GM03348 (cell line): ENCODE data around the gene CACNG1.

Experiments
- DNase-seq: peaks from one replicate; pipeline ENCODE4 v3.0.0; 2012; ENCODE audit warnings: low spot score

CACNG1 gene, protein sequence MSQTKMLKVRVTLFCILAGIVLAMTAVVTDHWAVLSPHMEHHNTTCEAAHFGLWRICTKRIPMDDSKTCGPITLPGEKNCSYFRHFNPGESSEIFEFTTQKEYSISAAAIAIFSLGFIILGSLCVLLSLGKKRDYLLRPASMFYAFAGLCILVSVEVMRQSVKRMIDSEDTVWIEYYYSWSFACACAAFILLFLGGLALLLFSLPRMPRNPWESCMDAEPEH

DNA sequence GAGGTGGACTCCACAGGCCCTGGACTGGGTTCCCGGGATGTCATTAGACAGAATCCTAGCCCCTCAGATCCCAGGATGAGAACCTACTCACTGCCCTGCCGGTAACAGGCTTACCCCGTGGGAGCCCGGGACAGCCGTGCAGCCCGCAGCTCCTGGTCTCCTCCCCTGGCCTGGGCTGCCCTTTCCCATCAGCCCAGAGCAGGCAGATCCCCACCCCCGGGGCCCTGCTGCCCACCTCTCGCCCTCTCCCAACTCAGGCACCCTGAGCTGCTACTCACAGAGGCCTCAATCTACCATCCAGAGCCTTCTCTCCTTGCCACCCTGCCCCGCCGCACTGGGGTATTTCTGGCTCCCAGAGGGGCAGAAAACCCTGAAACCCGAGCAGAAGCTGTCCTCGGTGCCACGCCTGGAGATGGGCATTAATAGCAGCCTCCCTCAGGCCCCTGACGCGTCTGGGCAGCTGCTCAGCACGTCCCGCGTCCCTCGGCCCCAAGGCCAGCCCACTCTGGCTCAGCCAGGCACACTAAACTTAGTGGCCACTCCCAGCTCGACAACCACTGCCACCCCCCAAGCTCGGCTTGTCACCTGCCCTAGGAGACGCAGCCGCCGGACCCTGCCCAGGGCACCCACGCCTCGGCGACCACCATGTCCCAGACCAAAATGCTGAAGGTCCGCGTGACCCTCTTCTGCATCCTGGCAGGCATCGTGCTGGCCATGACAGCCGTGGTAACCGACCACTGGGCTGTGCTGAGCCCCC is at the start of gene CACNG1:
Gene CACNG1, plus strand, starts transcription at position 539 of the 757 bp plus-strand sequence. Its CDS starts 107 bp downstream, at position 646.
- no peak for DNase-seq

DNA sequence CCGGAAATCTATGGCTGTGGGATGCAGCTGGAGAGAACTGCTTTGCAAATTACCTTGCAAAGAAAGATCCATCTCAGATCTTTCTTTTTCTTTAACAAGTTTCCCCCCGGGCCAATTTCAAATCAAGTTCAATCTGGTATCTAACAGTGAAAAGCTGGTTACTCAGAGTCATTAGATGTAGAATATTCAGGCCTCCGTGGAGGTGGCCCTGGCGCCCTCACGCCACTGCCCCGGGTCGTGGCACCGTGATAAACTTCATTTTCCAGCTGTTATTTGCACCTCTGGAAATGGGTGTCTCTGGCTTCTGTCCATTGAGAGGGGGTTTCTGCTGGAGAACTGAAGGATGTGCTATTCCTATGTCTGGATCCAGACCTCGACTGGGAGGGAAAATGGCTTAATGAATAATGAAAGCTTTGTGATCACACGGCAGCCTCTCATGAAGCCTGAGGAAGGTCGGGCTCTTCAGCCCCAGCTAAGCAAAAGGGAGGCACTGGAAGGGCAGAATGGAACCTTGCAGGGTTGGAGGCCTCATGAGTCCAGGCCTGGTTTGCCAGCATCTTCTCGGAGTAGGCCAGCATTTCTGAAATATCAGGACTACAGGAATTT is 49.3 kb upstream of the CACNG1 start:
- DNase-seq = no peak

DNA sequence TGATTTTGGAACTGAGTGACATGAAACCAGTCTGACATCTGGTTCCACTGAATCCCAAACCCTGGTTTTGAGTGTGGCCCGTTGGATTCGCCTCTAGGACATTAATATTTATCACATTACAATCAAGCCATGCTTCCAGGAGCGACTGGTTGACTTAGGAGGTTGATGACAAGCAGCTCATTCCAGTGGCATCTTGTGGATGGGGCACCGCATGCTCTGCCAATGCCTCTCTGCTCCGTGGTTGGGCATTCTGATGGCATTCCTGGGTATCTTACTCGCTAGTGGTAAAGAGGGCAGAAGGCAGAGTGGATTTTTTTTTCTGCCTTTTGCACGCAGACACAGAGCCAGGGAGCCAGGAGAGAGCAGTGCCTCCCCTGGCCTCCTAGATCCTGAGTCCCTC is 48.4 kb upstream of the CACNG1 start:
- DNase-seq = no peak

DNA sequence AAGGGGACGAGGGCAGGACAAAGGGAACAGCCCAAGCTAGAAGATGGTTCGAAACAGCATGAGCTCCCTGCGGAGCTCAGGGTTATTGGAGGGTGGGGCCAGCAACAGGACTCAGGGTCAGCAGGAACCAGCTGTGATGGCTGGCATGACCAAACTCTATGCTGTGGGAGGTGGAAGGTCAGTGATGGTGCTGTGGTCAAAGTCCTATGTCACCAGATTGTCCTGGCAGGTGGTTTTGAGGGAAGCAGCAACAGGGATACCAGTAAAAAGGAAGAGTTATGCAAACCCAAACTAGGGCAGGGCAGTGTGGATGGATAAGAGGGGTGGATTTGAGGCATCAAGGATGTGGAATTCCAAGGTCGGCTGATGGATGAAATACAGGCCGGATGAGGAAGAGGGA is 47.4 kb upstream of the CACNG1 start:
- no peak for DNase-seq

DNA sequence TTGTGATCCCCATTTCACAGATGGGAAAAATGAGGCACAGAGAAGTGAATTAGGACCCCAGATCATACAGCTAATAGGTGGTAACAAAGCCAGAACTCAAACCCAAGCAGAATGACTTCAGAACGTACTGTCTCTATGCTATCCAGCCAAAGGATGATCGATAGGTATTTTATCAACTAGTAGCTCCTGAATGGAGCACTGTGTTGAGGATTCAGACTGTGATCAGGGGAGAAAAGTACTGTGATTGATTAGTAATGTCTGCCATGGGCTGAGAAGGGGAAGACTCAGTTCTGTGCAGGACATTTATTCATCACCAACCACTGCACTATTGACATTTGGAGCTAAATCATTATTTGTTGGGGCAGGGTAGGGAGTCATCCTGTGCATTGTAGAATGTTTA is 41.1 kb upstream of the CACNG1 start:
- no peak for DNase-seq

DNA sequence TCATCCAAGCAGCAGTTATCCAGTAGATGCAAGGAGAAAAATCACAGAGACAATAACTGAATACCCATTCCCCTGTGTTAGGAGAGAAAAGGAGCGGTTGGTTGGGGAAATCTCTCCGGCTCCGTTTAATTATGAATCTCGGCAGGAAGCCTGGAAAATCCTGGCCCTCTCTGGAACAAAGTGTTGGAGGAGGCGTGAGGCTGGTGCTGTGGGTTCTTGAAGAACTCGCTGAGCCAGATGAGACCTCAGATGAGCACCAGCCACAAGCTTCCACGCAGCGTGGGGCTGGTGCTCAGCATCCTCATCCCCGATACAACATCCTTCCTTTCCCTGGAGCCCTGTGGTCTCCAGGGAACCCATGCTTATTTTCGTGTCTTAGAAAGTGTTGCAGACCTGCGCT is 40.2 kb upstream of the CACNG1 start:
- no peak for DNase-seq

DNA sequence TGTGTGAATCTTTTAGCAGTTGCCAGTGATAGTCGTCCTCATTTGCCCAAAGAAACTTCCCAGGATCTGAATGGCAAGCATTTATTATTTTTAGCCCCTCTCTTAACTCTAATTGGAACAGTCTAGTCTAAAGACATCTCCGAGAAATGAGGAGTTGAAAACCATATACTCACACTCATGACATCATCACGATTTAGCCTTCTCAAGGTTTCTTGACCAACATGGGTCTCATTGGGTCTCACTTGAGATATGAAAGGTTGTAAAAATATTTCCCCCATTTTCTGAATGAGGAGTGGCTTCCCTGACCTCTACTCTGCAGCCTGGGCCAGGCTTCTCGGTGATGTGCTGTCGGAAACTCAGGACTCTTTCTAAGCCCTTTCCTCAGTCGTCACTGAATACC is 37.1 kb upstream of the CACNG1 start:
- DNase-seq = no peak

DNA sequence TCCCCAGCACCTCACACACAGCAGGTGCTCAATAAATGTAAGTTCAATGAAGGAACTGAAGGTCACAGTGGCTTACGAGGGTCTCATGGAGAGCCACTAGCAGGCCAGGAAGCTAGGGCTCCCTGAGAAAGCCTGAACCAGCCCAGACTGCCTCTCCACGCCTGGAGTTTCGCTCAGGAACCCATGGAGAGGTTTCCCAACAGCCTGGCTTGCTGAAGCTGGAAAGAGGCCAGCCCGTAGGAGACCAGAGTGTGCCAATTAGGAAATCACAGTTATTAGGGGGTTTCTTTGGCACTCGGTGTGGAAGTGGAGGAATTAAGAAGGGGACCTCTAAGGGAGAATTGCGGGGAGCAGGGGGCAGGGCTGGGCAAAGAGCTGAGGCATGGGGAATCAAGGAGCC is 36.3 kb upstream of the CACNG1 start:
- DNase-seq = no peak

DNA sequence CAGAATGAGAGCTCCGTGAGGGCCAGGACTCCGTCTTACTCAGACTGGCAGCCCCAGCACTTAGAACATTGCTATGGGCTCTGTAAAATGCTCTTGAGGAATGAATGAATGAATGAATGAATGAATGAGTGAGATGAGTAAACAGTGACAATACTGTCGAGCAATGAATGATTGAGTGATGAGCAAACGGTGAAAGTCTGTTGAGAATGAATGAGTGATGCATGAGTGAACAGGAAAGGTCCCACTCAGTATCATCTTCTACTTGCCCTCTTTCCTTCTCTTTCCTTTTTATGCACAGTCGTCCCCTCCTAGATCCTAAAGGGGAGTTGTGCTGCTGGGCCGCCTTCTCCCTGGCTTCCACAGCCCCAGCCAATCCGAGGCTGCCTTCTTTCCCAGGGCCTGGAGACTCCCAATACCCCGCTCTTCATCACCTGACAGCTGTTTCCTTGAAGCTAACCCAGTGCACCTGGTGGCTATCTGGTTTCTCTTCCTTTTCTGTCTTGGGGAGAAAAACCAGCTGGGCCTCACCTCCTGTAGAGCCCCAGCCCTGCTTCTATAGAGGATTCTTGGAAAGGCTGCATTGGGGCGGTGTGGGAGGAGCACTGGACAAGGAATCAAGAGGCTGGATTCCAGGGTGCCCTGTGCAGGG is 32.7 kb upstream of the CACNG1 start:
- no peak for DNase-seq

DNA sequence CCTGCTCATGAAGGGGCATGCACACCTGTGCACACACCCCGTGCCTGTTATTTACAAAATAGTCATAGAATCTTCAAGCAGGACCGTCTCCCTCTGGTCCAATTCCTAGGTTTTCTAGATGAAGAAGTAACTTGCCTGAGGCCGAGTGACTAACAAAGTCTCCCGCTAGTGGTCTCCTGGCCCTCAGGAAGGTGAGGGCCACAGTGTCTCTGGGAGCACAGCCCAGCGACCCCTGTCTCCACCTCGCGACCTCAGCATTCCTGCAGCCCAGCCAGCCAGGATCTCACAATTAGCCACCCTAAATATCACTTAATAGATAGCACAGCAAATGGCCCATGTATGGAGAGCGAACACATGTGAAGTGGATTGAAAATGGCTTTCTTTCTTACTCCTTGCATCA is 30.5 kb upstream of the CACNG1 start:
- no peak for DNase-seq

DNA sequence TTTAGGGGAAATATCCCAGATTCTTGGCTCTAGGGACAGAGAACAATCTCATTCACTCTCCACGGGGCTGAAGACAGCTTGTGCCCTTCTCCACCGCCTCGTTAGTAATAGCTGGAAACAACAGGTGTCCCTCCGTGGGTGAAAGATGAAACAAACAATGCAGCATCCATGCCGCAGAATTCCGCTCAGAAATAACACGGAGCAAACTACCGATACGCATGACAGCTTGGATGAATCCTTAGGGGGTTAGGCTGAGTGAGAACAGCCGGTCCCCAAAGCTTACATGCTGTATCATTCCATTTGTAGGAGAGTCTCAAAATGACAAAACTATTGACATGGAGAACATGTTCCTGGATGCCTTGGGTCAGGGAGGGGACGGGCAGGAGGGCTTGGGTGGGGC is 29.4 kb upstream of the CACNG1 start:
- no peak for DNase-seq

DNA sequence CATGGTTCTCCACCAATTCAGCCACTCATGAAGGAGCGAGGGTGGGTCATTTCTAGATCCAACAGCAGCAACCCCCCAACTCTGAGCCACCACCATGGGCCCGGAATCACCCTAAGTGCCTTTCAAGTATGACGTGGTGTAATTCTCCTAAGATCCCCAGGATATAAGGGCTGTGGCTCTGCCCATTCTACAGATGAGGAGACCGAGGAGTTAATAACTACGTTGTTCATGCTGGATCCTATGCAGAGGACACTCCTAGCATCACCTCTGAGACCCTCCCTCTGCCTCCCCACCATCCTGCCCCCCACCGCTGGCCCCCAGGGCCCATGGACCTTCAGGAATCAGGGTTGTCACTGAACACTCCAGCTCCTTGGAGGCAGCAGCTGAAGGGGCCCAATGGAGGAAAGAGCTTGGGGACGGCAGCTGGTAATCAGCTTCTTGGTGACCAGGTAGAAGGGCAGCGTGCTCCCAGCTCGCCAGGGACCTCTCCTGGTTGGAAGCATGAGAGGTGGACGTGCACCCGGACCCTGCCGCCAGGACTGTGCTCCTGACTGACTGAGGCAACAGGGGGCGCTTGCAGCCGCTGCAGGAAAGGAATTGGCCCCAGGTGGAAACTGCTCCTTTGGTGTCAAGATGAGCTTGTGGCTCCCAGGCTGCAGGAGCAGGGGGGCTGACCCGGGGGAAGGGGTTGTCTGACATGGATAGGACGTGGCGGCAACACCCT is 28.2 kb upstream of the CACNG1 start:
- DNase-seq = no peak

DNA sequence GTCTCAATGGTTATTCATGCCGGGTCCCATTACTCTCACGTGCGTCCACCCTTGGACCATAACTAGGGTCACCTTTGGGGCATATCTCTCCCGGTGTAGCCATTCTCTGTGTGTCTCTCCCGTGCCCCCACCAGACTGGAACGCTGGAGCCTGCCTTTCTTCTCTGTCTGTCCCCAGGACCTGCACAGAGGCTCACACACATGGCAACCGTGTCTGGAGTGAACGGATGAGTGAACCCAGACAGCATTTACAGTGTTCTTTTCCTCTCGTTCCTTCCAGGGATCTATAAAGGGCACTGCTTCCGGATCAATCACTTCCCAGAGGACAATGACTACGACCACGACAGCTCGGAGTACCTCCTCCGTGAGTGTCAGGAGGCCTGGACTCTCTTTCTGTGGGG is 26.4 kb upstream of the CACNG1 start:
- no peak for DNase-seq

DNA sequence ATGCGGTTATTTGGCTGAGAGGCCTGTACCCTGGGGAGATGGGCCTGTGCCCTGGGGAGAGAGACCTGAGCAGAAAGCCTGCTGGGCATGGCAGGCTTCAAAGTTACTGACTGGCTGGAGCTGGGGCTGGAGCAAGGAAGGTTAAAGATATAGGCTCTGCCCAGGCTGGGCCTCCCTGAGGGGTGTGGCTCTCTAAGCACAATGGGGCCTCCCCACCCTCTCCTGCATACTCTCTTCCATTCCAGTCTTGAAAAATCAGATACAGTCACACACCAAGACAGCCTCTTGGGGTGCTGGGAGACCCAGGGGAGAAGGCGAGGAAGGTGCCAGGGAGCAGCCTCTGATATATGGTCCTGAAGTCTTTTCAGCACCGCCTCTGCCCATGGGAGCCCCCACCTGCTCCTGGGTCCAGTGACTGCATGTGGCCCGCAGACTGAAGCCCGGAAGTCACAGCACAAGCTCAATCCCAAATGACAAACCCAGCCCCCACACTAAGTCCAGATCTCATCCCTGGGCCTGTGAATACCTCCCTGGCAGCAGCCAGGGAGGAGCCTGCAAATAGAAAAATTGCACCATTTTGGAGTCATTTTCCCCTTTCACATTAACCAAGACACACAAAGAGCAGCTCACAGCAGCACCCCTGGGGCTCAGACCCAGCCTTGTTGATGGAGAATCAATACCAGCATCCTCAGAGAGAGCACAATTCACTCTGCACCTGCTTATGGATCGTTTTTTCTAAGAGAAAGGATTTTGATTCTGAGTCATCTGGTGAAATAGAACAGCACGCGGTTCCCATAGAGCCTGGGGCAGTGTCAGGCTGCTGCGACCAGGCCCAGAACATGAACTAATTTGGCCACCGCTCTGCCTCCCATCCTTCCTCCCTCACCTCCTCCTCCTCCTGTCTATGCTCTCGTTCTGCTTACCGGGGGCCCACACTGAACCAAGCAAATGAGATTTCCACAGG is 25.6 kb upstream of the CACNG1 start:
- DNase-seq = no peak

DNA sequence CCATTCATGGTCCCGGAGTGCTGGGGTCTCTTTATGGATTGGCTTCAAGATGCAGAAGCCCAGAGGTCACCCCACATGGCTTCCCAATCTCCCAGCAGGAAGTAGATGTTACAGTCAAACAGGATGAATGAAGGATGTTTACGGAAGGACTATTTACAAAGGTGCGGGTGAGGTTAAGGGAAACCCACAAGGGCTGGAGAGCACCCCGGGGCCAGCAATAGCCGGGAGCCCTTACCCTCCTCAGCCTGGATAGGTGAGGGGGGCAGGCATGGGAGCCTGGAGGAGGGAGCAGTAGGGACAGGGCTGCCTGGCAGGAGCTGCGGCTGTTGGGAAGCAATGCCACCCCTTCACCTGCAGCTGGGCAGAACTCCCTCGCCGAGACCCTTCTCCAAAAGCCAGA is 24.5 kb upstream of the CACNG1 start:
- no peak for DNase-seq

DNA sequence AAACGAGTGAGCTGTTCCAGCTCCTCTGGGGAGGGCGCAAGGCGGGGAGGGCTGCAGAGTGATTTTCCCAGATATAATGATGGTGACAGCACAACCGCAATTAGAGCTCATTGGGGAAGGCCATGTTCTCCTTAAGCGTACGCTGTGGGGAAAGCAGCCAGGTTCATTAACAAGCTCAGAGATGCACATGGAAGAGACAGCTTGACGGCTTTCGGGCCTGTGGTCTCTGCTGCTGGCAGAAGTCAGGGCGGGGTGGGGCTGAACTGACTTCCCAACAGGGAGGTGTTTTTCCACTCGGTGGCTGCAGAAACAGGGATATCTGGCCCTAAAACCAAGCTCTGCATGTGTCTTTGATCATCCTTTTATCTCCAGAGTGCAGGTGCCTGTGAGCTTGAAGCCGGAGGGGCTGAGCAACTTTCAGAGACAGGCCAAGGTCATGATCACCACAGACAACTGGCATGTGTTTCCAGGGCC is 24.0 kb upstream of the CACNG1 start:
- no peak for DNase-seq

DNA sequence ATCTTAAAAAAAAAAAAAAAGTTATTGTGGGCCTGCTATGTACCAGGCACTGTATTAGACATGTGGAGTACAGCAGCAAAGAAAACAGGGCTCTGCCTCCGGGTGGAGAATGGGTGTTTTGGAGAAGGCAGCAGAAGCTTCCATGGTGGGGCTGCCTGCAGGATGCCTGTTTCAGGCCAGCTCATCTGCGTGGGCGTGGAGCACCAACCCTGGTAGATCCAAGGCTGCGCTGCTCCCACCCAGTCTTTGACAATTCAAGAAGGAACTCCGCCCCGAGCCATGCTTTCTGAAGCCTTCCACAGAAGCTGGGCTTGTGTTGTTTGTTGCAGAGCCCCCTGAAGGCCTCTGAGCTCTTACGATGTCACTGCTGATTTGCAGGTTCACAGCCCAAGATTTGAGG is 23.2 kb upstream of the CACNG1 start:
- DNase-seq = no peak

DNA sequence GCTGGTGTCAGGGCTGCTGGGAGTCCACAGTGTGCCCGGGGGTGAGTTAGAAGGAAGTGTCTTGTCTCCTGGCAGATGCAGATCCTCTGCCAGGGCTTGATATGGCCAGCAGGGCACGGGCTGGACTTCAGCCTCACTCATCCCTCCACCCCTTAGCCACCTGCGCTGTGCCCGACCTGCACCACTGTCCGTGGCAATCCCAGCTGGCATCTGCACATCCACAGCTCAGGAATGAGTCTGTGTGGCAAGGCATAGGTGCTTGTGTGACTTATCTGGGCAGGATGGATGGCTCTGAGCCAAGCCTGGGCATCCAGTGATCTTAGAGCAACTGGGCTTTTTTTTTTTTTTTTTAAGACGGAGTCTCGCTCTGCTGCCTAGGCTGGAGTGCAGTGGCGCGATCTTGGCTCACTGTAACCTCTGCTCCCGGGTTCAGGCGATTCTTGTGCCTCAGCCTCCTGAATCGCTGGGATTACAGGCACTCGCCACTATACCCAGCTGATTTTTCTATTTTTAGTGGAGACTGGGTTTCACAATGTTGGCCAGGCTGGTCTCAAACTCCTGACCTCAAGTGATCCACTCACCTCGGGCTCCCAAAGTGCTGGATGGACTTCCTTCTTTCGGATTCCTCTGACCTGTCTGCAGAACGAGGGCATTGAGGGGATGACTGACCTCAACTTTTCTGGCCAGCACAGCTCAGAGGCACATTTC is 22.5 kb upstream of the CACNG1 start:
- no peak for DNase-seq

DNA sequence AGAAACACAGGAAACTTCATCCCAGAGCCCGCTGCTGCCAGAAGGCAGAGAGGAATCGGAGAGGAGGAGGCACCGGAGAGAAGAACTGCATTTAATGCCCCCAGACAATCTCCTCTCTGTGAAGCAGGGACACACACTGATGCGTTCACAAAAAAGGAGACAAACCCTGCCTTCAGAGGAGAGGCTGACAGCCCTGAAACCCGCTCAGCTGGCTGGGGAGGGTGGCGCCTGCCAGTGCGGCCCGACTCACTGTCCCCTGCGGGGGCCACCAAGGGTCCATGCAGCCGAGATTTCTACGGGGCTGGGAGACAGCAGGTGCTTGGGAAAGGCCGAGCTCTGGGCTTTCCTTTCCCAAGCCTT is 21.9 kb upstream of the CACNG1 start:
- DNase-seq = no peak

DNA sequence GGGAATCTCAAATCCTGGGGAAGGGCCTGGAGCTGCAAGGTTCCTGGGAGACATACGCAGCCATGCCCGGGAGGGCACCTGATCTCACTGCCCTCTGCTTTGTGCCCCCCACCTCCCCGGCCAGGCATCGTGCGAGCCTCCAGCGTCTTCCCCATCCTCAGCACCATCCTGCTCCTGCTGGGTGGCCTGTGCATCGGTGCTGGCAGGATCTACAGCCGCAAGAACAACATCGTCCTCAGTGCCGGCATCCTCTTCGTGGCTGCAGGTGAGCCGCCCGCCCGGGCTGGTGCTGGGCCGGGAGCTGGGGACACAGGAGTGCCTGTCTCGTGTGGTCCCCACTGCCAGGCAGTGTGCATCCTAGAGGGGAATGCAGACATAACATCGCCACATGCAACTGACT is 19.6 kb upstream of the CACNG1 start:
- DNase-seq = no peak
